OCI-M2 (cell line): ENCODE results near the gene PSMD14.
"Not testable (repeated sequence)": the region's sequence is repeated elsewhere in the genome, so short reads cannot be mapped to it uniquely, and the experiment has no call there.

ENCODE experiments used
- DNase-seq: peaks from one replicate; lab custom pipeline; 2025; ENCODE audit not compliant: unreplicated experiment; lab: John Stamatoyannopoulos, UW

PSMD14 gene

DNA sequence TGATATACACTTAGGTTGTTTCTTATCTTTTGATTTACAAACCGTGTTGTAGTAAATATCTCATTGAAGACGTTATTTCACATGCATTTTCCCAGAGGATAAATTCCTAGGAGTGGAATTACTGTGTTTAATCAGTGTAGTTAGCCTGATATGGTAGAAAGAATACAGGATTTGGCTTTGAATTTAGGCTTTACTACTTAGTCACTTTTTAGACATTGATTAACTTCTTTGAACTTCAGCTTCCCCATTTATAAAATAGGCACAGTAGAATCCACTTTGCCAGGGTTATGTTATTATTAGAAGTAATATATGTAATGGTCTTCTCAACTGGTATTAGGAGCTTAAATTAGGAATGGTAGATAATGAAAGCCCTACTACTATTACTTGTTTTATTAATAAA lies 27.4 kb downstream of the PSMD14 start:
- DNase-seq: no peak

DNA sequence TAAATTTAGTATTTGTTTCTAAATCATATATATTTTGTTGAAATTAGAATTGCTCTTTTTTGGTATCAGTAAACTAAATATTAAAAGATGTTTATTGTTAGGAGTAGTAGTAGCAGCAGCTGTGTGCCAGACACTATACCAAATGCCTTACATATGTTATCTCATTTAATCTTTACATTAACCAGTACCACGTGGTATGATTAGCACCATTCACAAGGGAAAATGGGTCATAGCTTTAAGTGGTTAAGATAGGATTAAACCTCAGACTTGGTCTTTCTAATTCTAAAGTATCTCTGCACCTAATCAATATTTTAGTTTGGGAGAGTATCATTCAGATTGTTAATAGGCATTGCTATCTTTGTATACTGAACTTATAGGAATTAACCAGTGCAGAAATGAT lies 29.0 kb downstream of the PSMD14 start:
- DNase-seq: no peak

DNA sequence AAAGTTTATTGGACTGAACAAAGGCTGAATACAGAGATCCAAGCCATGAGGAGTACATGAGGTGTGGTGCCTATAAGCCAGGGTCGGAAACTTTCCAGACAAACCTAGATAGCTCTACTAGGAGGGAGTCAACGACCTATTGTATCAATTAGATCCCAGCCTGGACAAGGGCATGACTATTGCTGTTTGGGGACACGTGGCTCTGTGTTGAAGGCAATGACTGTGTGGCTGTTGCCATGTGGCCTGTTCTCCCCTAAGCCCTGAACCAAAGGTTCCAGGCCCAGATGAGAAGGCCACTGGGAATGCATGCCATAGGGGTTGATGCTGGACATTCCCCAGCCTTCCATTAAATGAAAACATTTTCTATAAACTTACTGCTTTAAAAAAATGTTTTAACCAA lies 31.3 kb downstream of the PSMD14 start:
- not testable (repeated sequence) for DNase-seq

DNA sequence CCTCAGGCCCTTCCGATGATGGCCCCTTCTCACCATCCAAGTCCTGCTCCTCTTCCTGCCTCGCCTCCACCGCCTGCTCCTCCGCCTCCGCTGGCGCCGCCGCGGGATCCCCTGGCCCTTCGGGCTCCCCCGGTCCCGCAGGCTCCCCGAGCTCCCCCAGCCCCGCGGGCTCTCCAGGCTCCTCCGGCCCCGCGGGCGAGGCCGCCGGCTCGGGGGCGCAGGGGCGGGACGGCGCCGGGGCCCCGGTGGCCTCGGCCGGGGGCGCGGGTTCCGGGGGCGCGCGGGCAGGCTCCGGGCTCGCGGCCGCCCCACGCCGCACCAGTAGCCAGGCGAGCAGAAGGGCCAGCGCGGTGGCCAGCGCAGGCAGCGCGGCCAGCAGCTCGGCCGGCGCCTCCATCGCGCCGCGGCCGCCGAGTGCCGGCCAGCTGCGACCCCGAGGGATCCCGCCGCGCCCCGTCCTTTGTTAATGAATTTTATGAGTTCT lies 32.7 kb downstream of the PSMD14 start:
- not testable (repeated sequence) for DNase-seq

DNA sequence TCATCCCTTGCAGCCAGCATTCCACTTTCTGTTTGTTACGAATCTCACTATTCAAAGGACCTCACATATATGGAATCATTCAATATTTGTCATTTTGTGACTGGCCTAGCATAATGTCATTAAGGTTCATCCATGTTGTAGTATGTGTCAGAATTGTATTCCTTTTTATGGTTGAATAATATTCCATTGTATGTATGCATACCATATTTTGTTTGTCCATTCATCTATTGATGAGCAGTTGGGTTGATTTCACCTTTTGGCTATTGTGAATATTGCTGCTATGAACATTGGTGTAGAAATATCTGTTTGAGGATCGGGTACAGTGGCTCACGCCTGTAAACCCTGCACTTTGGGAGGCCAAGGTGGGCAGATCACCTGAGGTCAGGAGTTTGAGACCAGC lies 35.0 kb downstream of the PSMD14 start:
- DNase-seq: no peak

DNA sequence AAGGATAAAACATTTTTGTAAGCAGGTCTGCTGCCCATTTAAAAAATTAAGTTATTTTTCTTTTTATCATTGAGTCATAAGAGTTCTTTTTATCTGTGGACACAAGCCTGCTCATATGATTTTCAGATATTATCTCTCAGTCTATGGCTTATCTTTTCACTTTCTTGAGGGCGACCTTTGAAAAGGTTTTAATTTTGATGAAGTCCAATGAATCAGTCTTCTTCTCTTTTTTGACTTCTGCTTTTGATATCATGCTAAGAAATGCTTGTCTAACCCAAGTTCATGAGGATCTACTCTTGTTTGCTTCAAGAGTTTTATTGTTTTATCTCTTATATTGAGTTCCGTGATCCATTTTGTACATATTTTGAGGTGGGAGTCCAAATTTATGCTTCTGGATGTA lies 36.5 kb downstream of the PSMD14 start:
- no peak for DNase-seq

DNA sequence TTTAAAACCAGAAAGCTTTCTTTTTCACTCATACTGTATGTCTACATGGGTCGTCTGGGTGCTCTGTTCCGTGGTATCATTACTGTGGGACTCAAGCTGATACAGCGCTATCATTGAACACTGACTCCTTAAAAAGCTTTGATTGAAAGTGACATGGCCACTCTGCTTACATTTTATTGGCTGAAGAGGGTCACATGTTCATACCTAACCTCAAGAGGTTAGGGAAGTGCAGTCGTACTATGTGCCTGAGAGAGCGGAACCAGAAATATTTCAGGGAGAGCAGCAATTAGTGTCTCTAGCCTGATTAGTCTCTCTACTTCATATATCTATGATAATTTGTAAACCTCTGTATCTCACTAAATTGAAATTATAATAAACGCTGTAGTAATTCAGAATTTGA lies 43.5 kb downstream of the PSMD14 start:
- no peak for DNase-seq

DNA sequence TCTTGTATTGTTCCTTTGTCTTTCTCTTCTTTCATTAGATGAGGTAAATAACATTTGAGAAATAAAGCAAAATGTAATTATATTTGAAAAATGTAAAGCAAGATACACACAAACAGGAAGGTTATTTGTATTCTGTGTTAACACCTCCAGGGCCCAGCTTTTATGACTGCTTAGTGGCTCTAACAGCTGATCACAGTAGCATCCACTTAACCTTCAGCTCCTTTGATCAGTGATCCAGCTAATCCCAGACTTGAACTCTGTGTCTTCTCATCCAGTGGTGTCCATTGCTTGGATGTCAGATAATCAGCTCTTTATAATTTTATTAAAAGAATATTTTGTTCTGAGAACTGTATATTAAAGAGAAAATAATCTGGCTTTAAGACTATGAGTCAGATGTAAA lies 44.5 kb downstream of the PSMD14 start:
- no peak for DNase-seq

DNA sequence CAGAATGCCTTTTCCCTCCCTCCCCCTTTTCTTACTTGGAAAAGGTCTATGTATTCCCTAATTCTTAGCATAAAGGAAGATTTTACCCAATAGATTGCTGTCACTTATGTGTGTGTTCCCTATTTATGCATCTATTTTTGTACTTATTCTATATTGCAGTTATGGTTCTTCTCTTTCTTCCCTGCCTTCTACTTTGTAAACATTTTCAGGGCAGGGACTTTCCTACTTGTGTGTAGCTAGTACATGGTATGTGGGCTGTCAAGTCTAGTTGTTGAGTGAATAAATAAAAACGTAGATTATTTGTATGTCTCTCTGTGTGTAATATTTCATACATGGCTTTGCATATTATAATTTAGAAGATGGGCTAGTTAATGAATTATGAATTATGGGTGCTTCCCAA lies 45.3 kb downstream of the PSMD14 start:
- no peak for DNase-seq

DNA sequence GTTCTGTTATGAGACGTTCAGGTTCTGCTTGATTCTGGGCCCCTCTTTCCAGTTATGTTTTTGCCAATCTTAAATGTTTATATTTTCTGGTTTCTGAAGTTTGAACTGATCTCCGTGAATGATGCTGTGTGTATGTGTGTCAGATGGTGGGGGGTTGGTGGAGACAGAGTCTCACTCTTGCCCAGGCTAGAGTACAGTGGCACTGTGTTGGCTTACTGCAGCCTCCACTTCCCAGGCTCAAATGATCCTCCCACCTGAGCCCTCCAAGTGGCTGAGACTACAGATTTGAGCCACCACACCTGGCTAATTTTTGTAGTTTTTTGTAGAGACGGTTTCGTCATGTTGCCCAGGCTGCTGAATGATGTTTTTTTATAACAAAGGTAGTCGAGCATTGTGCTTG lies 45.9 kb downstream of the PSMD14 start:
- no peak for DNase-seq

DNA sequence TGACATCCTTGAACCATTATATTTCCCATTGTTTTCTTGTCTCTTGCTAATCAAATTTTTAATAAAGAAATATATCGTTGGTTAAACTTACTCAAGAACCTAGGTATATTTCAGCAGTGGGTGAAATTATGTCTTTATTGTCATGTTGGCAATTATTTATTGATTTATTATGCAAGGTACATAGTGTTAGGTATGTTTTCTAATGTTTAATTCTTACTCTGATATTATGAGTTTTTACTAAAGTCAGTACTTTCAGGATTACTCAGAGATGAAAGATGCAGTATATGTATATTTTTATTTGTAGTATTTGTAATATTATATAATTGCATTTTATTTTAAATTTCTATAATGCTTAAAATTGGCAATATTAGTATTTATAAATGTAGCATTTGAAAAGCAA lies 46.9 kb downstream of the PSMD14 start:
- DNase-seq: no peak

DNA sequence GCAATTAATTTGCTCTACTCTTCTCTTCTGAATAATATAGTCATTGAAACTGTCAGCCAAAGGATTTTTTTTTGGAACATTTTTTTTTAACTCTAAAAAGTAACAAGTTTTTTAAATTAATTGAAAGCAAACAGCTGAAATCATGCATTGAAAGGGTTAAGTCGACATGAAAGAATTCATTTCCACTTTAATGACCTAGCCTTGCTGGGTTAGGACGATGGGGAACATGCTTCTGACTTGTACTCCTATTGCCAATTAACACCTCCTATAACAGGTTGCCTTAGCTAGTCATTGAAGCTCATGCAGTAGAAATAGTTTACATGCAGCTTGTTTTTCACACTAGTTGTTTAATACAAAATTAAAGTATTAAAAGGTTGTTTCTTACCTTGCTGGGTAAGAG lies 47.8 kb downstream of the PSMD14 start:
- DNase-seq: no peak

DNA sequence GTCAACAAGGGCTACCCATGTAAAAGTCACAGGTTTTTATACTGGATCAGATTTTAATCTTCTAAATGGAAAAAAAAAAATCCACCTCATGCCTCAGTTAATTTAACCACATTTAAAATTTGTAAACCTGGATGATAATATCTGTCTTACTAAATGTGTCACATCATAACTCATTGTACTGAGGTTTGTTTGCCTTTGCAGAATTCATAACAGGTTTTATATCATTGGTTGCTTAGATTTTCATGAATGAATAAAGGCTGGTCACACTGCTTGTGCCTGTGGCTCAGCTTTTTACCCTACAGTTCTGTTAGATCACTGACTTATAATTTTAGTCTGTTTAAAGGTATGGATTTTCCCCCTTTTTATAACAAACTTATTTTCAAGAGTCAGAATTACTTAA lies 48.9 kb downstream of the PSMD14 start:
- no peak for DNase-seq

DNA sequence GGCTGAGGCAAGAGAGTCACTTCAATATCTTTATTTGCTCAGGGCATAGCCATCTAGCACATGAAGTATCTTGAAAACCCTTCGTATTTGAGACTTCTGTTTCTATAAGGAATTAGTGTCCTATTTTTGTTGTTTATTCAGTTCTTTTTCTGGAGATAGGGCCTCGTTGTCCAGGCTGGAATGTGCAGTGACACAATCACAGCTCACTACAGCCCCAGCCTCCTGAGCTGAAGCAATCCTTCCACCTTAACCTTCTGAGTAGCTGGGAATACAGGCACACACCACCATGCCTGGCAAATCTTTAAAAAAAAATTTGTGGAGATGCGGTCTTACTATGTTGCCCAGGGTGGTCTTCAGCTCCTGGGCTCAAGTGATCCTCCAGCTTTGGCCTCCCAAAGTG lies 50.6 kb downstream of the PSMD14 start:
- no peak for DNase-seq

DNA sequence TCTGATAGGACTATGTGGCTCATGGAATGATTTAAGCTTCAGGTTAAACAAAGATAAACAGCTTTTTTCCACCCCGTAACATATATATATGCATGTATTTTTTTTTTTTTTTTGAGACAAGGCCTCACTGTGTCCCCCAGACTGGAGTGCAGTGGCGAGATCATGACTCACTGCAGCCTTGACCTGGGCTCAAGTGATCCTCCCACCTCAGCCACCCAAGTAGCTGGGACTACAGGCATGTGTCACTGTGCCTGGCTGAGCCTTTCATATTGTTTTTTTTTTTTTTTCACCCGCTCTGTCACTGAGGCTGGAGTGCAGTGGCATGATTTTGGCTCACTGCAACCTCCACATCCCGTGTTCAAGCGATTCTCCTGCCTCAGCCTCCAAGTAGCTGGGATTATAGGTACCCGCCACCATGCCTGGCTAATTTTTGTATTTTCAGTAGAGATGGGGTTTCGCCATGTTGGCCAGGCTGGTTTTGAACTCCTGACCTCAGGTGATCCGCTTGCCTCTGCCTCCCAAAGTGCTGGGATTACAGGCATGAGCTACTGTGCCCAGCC lies 52.0 kb downstream of the PSMD14 start:
- not testable (repeated sequence) for DNase-seq

DNA sequence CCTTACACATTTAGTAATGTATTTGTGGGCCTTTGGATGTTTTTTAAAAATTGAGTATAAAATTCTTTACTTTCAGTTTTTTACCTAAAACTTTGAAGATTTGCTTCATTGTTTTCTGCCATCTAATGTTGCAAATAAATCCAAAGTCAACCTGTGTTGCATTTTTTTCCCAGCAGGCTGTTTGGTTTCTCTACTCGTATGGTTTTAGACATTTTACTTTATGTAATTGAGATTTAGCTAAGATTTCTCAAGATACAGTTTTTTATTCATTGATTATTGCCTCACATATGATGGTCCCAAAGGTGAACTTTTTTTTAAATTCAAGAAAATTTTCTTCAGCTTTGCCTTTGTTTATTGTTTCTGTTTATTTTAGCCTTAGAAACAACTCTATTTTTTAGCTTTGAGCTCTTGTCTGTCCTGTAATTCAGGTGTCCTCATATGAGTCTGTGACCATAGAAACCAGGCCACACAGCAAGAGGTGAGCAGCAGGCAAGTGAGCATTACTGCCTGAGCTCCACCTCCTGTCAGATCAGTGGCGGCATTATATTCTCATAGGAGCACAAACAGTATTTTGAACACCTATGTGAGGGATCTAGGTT lies 54.4 kb downstream of the PSMD14 start:
- DNase-seq: no peak

DNA sequence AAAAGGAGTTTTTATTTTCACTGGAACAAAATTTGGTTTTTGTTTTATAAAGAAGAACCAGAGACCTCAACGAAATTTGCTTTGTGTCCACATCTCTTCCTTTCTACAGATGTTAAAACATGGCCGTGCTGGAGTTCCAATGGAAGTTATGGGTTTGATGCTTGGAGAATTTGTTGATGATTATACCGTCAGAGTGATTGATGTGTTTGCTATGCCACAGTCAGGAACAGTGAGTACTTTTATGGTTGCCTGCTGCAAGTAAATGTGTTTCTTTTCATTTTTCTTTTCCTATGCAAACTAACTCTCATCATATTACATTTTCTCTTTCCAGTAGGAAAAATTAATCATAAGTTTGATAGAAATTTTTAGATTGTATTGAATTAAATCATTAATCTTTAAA lies 59.5 kb downstream of the PSMD14 start:
- no peak for DNase-seq

DNA sequence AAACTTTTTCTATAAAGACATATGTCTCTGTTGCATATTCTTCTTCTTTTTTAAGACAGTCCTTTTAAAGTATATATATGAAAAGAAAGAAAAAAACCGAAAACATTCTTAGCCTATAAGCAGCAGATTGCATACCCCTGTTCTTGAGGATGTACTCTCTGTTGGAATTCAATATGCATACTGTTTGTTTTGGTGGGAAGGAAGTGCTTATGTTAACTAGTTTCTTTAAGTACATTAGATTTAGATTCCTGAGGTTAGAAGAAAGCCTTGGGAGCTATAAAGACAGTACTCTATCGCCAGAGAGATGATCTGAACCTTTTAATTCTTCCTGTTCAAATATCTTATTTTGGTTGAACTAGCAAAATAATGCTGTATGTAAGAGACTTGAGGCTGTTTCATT lies 61.1 kb downstream of the PSMD14 start:
- DNase-seq: no peak

DNA sequence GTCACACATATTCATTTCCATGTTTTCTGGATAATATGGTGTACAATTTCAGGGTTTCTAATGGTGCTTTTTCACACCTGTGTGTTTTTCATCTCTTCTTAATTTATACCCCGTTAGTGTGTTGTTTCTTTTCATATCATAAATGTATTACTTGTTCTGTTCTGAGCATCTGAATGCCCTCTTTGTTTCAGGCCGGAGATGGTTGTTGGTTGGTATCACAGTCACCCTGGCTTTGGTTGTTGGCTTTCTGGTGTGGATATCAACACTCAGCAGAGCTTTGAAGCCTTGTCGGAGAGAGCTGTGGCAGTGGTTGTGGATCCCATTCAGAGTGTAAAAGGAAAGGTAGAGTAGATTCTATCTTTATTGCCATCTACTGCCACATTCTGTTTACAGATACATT lies 62.8 kb downstream of the PSMD14 start:
- DNase-seq: no peak

DNA sequence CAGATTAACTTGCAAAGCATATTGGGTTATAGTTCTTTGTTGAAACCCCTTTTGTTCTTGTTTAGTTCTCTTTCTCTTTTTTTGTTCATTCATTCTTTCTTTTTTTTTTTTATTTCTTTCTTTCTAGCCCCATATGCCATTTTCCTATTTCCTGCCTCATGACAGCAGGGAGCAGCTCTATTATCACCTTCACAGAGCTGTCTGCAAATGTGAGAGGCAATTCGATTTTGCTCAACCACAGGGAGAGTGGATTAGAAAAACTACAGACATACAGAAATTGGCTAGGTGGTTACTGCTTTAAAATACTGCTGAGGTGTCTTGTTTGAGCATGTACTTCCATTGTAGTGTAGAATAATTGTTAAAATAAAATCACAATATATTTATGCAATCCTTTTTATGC lies 63.6 kb downstream of the PSMD14 start:
- DNase-seq: no peak

DNA sequence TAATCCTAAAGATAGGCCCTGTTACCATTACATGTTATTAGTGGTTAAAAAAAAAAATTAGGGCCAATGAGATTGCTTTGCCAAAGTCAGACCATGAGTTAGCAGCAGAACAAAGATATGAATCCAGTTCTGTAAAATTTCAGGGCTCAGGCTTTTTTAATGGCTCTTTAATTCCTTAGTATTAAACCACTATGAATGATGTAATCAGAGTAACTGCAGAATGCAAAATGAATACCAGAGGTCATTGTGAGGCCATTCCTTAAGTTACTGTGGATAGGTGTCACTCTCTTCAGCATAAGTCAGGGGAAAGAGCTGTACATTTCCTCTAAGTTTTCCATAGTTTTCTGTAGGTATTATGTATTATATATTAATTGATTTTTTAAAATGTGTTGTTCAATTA lies 65.7 kb downstream of the PSMD14 start:
- DNase-seq: no peak

DNA sequence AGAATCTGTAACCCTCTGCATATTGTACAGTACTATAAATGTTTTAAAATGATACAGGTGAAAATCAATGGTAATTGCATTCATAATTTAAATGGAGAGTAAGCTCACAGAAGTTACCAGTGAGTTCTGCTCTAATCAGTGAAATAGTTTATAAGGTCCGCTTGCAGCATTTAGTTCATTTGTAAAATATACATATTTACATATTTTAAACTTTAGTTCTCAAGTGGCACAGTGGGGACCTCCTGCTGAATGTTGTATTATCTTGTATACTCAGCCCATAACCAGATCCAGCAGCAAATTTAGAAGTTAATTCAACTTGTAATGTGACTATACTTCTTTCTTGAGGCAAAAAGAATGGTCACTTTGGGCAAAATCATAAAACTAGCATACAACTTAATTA lies 66.2 kb downstream of the PSMD14 start:
- DNase-seq: no peak

DNA sequence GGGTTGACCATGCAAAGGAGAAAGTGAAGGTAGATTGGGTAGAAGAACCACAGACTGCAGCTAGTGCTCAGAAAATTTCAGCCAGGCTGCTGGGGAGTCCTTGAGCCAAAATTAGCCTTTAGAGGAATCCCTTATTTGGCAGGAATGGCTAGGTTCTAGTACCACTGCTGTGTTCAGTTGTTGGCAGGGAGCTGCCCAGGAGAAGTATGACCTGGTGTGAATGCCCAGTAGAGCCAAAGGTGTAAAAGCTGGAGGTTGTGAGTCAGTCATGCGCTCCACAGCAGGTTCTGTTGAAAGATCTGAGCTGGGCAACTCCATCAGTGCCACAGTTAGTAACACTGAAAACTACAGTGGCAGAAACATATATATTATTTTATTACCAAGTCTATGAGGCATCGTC lies 71.5 kb downstream of the PSMD14 start:
- no peak for DNase-seq
